ENCODE data around the gene ABHD16B.
"Not testable (repeated sequence)": the region's sequence is repeated elsewhere in the genome, so short reads cannot be mapped to it uniquely, and the experiment has no call there.

ABHD16B gene

DNA sequence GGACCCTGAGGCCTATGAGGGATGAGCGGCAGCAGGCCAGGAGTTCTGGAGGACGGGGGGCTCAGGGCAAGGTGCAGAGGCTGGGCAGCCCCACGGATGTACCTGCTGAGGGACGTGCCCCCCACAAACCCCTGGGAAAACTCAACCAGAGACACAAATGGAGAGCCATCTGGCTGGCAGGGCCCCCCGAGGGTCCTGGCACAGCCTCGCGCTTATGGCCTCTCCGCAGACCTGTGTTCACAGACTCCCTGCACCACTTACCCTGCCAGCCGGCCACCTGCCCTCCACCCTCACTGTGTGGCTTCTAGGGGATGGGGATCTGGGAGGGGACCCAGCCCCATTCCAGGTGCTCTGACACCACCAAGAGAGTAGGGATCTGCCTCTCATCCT is 26.8 kb upstream of the ABHD16B start:
- DNase-seq (ENCODE audit: low read depth in 2 of 2), result no peak

DNA sequence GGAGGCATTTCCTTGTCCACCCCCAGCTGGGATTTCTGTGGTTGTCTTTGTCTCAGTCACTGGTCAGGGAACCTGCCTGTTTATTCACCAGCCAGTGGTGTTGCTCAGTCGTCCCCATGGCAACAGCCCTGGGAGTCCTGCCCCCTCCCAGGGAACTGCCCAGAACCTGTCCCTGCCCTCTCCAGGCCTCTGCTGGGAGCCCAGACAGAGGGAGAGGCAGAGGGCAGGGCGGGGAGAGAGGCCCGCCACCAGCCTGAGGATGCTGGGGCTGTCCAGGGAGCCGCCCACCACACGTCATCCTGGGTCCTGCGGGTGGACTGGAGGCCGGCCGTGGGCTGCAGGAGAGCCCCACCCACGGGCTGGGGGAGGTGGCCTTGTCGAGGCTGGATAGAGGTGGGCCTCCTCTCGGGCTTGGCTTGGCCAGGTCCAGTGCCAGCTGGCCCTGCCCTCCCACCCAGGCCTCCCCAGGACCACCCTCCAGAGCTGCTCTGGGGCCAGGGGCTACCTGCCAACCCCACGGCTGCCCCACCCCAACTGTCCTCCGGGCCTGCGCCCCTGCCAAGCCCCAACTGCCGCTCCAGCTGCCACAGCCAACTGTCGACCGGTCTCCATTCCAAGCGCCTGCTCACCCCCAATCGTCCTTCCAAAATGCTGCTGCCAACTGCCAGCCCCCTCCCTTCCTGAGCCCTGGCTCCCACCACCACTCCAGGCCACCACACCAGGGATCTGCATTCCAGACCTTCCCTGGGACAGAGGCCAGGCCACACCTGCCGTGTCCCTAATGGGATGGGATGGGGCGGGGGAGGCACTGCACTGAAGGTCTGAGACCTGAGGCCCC is 26.1 kb upstream of the ABHD16B start:
- DNase-seq (ENCODE audit: low read depth in 2 of 2), result no peak

DNA sequence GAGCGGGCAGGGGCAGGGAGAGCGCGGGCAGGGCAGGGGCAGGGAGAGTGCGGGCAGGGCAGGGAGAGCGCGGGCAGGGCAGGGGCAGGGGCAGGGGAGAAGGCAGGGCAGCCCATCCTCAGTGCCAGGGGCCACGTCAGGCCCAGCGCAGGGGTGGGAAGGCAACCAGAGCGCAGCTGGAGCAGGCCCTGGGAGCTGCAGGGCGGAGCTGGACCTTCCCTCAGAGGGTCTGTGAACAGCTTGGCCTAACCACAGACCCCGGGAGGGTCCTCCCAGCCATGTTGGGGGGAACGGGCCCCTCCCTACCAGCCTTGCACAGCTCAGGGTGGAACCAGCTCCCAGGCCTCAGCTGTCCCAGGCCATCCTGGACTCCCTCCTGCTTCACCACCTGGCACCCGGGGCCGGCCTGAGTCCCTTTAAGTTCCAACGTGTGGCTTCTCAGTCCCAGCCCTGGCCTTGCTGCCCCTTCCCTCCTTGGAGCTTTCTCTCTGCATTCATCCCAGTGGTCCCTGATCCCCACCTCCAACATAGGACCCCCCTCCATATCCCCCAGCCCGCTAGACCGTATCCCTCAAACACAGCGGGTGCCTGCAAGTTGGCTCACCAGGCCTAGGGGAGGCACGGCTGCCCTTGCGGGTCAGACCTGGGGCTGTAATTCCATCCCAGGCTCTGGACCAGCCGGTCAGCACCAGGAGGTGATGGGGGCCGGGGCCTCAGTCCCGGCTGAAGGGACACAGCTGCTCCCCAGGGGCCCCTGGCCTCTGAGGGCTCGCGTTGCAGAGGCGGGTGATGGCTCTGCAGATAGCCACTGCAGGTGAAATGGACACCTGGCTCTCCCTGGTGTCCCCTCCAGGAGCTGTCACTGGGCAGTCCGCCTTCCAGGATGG is 24.6 kb upstream of the ABHD16B start:
- no peak for DNase-seq (ENCODE audit: low read depth in 2 of 2)

DNA sequence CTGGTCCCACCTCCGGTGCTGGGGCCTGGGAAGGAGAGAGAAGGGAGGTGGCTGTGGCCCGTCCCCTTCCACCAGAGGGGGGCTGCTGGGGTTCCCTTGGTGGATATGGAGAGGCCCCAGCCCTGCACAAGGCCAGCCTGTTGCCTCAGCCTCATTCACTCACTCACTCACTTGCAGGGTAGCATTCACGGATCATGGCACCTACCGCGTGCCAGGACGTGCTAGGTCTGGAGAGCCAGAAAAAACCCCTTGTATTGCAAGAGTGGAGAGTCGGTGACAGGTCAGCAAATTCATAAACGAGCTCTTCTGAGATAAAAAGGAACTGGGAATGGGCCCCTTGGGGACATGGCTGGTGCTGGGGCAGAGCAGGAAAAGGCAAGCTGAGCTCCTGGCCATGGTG is 23.8 kb upstream of the ABHD16B start:
- DNase-seq (ENCODE audit: low read depth in 2 of 2), result no peak

DNA sequence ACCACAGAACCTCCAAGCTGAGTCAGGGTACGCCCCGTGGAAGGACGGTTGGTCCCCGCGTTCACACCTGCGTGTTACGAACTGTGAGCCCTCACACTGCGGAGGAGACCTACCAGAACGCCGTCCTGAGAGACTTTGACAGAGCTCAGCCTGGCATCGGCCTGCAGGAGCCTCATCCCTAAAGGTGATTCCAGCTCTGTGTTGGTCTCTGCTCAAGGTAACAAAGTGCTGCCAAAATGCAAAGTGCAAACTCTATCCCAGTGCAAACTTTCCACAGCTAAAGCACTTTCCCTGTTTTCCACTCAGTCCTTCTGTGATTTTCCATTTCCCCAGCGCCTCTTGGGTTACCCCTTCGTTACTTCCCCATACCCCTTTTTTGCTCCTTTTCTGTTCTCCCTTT is 21.7 kb upstream of the ABHD16B start:
- no peak for DNase-seq (ENCODE audit: low read depth in 2 of 2)

DNA sequence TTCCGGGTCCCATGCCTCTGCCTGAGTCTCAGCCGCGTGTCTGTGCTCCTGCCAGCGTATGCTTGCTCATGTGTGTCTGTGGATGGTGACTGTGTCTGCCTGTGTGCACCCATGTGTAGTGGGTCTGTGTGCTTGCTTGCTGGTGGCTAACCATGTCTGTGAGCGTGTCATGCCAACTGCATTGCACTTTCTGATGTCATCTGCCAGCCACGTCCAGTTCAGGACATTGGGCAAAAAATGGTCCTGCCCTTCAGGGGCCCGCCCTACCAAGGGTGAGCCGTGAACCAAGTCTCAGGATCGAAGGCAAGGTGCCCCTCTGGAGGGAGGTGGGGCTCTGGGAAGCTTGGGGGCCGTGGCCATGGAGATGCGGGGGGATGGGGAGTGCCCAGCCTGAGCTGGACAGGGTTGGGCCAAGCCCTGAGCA is 20.9 kb upstream of the ABHD16B start:
- no peak for DNase-seq (ENCODE audit: low read depth in 2 of 2)

DNA sequence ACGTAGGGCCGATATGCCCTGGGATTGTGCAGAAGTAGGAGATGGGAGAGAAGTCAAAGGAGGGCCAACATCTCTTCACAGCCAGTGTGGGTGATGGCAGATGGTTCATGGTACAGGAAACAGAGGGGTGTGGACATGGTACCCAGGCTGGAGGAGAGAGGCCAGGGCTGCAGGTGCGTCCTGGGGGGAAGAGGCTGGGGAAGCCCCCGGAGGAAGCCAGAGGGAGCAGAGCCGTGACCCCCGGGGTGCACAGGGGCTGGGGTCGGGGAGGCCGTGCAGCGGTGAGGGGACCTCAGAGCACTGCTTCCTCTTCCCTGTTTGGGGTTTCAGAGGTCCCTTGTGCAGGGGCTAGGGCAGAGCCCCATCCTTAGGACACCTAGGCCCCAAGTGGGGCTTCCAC is 19.0 kb upstream of the ABHD16B start:
- DNase-seq (ENCODE audit: low read depth in 2 of 2), result no peak

DNA sequence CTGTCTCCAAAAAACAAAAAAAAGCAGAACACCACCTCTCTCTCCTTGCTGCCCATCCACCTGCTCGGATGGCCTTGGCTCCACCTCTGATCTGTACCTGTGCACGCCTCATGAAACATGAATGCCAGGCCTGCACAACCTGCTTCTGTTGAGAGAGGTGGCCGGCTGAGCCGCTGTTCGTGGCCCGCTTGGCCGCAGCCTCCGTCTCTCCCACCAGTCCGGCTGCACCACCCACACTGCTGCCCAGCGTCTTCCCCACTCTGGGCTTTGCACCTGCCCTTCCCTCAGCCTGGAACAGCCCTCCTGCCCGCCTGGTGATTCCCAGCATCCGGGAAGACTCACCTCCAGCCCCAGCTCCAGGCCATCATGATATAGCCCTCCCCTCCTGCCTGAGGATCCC is 18.1 kb upstream of the ABHD16B start:
- DNase-seq (ENCODE audit: low read depth in 2 of 2), result no peak

DNA sequence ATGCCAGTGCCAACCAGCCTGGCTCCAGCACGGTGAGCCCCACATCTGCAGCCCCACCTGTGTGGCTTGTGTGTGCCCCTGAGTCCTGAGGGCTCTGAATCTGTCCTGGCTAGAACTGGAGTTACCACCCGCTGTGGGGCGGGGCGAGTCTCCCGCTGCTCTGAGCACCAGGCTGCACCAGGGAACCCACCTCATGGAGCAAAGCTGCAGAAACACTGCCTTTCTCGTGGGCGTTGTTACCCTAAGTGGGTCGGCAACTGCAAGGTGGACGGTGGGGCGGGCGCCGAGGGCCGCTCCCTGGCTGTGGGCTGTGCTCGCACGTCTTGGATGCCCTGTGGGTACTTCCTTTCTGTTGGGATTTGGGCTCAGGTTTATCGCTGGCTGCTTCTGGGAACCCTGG is 17.5 kb upstream of the ABHD16B start:
- DNase-seq (ENCODE audit: low read depth in 2 of 2), result no peak

DNA sequence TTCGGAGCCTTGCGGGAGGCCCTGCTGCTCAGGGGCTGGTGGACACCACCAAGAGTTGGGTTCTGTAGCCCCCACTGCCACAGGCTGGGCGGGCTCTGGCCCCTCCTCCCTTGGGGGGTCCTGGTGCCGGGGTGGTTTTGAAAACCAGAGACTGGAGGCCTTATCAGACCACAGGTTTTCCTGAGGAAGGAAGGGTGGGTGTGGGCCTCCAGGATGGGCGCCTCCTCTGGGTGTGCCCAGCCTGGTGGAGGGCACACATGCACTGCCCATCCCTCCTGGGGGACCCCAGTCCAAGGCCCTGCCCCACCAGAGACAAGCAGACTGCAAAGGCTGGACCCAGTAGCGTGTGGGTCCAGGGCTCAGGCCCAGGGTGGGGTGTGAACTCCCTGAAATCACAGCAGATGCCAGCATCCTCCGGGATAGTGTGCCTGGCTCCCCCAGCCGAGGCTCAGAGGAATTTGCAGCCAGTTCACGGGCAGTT is 16.7 kb upstream of the ABHD16B start:
- DNase-seq (ENCODE audit: low read depth in 2 of 2), result no peak

DNA sequence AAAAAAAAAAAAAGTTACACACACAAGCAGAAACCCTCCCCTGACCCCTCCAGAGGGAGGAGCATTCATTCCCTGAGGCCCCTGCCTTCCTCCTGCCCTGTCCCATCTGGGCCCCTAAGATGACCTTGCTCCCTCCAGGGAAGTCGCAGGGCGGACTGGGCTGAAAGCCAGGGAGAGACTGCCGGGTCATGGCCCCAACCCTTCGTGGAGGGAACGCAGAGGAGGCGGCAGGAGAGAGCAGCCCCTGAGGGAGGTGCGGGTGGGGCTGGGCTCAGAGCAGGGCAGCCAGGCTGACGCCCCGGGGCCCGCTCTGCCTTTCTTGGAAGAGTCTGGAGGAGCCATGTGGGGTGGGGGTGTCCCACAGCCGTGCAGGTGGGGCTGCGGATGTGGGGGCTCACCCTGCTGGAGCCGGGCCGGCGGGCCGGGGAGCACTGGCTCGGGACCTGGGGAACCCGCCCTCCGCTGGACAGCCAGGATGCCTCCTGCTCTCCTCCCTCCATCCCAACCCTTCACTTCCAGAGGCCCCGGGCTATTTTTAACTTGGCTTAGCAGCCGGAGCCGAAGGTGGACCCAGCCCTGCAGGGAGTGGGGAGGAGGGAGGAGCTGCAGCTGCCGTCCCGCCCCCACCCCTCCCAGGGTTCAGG is 15.0 kb upstream of the ABHD16B start:
- no peak for DNase-seq (ENCODE audit: low read depth in 2 of 2)

DNA sequence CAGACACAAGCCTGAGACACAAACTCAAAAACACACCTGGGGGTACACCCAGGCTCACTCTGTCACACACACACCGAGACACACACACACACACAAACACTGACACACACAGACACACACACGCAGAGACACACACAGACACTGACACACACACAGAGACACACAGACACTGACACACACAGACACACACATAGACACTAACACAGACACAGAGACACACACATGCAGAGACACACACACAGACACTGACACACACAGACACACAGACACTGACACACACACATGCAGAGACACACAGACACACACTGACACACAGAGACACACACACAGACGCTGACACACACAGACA is 14.4 kb upstream of the ABHD16B start:
- DNase-seq (ENCODE audit: low read depth in 2 of 2), result no peak

DNA sequence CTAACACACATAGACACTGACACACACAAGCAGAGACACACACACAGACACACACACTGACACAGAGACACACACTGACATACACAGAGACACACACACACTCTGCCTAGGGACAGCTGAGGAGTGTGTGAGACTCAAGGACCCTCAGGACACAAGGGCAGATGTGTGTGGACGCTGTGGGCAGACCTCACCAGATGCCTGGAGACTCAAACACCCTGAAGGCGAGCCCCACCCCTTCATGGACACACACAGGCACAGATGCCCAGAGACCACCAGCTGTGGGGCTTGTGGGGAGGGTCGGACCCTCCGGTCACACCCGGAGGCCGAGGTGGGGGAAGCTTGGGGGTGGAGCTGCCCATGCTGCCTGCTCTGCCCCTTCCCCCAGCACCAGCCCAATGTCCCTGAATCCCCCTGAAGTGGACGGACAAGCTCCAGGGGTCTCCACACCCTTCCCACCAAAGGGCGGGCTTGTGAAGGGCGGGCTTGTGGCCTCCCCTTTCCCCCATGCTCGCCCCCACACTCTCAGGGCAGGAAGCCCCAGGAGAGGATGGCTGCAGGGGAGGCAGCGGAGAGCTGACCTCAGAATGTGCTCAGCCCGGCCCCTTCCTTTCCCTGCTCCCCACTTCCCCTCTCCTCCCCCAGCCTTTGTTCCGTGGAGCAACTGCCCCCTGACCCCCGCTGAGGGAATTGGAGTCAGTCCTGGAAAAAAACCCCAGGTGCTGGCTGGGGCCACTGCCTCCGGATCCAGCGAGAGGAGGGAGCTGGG is 13.9 kb upstream of the ABHD16B start:
- no peak for DNase-seq (ENCODE audit: low read depth in 2 of 2)

DNA sequence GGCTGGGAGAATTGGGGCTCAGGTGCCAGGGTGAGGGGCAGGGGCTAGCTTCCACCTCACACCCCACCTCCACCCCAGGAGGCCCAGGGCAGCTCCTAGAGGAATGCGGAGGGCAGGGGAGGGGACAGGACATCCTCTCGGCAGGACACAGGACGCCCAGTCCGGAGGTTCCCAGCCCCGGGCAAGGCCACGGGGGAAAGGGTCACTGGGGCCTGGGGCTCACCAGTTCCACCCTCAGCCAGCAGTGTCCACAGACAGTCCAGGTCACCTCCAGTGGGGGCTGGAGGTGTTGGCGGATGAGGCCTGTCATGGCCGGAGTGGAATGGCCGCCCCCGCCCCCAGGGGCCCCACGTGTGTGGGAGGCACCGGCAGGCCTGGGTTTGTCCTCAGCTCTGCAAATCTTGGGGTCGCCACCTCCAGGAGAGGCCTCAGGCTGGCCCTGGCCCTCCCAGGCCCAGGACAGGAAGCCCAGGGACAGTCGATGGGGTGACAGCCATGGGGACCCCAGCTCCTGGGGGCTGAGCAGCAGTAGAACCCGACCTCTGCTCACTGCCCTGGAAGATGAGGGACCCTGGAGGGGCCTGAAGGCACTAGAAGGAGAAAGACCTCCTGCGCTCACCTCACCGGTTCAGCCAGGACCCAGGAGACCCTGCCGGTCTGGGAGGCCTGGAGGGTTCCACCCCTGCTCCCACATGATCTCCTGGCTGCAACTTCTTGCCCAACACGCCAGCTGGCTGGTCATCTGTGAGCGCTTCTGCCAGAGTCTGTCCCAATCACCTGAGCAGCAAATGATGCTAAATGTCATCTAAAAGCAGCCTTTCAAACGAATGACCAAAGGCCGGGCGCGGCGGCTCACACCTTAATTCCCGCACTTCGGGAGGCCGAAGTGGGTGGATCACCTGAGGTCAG is 13.0 kb upstream of the ABHD16B start:
- no peak for DNase-seq (ENCODE audit: low read depth in 2 of 2)

DNA sequence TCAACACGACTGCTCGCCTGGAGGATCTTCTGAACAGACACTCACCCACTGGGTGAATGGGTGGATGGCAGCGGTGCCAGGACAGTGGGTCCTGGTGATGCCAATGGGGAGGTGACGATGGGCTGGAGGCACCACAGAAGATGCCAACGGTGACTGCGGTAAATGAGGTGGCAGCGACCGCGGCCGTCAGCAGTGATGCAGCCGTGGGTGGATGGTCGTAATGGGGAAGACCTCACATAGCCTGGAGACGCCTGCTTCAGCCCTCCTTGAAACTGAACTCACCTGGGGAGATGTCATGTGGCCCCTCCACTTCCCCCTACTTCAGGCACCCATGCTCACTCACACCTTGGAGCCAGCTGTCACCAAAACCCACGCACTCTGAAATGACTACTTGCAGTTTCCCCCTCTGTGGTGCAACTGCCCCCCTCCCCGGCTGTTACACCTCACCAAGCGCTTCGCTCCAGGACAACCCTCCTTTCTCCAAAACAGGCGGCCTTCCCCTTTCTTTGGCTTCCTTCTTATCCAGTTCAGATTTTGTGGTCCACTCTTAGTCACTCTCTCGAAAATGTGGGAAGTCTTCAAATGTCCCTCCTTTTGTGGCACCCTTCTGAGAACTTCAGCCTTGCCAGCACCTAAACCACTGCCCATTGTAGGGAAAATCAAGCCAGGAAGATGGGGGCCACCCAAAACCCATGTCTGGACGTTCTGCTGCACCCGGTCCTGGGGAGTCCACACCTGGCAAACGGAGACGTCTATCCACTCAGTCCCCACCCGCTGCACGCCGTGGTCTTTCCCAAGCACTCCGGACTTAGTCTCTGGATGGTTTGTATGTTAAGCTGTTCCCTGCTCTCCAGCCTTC is 10.4 kb upstream of the ABHD16B start:
- peak; percentile 50 to 63 for DNase-seq (ENCODE audit: low read depth in 2 of 2)

DNA sequence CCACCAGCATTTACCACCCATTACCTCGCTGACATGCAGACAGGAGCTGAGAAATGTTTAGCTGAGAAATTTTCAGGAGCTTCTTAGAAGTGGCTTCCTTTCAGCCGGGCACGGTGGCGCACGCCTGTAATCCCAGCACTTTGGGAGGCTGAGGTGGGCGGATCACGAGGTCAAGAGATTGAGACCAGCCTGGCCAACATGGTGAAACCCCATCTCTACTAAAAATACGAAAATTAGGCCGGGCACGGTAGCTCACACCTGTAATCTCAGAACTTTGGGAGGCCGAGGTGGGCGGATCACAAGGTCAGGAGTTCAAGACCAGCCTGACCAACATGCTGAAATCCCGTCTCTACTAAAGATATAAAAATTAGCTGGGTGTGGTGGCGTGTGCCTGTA is 9.8 kb upstream of the ABHD16B start:
- DNase-seq (ENCODE audit: low read depth in 2 of 2), result not testable (repeated sequence)

DNA sequence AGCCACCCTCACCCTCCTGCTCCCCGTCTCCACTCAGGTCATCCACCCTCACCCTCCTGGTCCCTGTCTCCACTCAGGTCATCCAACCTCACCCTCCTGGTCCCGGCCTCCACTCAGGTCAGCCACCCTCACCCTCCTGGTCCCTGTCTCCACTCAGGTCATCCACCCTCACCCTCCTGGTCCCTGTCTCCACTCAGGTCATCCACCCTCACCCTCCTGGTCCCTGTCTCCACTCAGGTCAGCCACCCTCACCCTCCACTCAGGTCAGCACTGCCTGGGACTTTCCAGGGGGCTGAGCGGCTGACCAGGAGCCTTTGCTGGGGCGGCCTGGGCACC is 7.6 kb upstream of the ABHD16B start:
- not testable (repeated sequence) for DNase-seq (ENCODE audit: low read depth in 2 of 2)

DNA sequence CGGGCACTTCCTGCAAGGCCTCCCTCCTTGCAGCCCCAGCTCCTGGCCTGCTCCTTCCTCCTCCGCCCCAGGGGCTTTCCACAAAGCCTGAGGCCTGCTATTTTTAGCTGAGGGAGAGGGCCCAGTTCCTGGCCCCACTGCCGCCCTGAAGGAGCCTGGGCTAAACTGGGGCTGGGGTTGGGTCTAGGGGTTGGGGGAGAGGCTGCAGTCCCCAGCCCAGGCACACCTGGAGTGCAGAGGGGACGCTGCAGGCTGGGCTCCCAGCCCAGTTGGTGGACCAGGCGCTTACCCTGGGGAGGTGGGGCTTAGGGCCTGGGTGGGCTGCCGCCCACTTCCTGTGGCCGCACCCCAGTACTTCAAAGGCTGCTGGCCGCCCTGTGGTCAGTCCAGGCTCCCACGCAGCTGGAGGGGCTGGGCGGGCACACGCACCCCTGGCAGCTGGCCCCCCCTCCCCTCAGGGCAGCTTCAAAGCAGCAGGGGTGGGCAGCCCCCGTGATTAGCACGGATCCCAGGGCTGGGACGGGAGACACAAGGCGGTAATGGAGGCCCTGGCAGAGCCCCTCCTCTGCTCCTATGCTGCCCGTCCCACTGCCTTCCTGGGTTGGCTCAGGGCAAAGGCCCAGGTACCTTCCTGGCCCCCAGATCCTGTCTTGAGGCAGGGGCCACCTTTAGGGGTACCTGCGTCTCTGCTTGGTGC is 7.1 kb upstream of the ABHD16B start:
- no peak for DNase-seq (ENCODE audit: low read depth in 2 of 2)

DNA sequence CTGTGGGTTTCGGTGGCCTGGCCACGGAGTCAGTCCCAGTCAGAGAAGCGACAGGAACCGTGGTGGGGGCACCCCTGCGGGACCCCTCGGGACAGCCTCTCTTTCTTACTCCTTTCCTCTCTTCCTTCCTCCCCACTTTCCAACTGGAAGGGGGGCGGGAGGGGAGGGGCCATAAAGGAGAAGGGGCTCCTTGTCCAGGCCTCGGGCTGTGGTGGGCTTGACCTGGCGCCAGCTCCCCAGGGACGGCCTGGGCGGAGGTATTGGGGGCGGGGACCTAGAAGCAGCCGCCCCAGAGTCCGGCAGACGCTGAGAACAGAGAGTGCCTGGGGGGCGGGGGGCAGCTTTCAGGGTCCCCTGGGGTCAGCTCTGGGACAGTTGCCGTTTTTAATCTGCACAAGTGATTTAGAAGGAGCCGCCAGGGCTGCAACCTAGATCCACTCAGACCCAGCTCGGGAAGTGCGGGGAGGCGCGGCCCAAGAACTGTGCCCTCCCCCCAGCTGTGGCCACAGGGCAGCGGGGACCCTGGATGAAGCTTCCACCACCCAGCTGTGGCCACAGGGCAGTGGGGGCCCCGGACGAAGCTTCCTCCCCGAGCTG is 6.4 kb upstream of the ABHD16B start:
- no peak for DNase-seq (ENCODE audit: low read depth in 2 of 2)

Measured in stimulated activated CD4-positive, alpha-beta T cell treated with anti-CD3 and anti-CD28 coated beads, Interleukin-15, amount 100 ng/mL, for 48 hours (primary cell).